ENCODE results near the gene THOC2.

- TF ChIP-seq, protein P1, sequence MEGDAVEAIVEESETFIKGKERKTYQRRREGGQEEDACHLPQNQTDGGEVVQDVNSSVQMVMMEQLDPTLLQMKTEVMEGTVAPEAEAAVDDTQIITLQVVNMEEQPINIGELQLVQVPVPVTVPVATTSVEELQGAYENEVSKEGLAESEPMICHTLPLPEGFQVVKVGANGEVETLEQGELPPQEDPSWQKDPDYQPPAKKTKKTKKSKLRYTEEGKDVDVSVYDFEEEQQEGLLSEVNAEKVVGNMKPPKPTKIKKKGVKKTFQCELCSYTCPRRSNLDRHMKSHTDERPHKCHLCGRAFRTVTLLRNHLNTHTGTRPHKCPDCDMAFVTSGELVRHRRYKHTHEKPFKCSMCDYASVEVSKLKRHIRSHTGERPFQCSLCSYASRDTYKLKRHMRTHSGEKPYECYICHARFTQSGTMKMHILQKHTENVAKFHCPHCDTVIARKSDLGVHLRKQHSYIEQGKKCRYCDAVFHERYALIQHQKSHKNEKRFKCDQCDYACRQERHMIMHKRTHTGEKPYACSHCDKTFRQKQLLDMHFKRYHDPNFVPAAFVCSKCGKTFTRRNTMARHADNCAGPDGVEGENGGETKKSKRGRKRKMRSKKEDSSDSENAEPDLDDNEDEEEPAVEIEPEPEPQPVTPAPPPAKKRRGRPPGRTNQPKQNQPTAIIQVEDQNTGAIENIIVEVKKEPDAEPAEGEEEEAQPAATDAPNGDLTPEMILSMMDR (IDR thresholded peaks at IDR 0.05): no peak
- no peak for TF ChIP-seq POLR2A (IDR thresholded peaks at IDR 0.05)
These were observed 170.3 kb downstream of the THOC2 start for GRCh38 chrX:123562342-123563146.
